Measurements from ENCODE around the gene SSH3.

SSH3 gene

GRCh38 chr11:67290801-67291200 lies 12.5 kb upstream of the SSH3 start:
- in situ Hi-C loops (cut with MboI; ENCODE audit: low sequenced_read_pairs), result no loop called here

- in situ Hi-C loops (cut with MboI; ENCODE audit: low sequenced_read_pairs), result no loop called here
Measured at GRCh38 chr11:67291481-67292381, 11.6 kb upstream of the SSH3 start.

GRCh38 chr11:67292671-67293070 lies 10.7 kb upstream of the SSH3 start:
- in situ Hi-C loops (cut with MboI; ENCODE audit: low sequenced_read_pairs), result no loop called here

- in situ Hi-C loops (cut with MboI; ENCODE audit: low sequenced_read_pairs), result no loop called here
Measured at GRCh38 chr11:67293090-67293489, 10.2 kb upstream of the SSH3 start.

- in situ Hi-C loops (cut with MboI; ENCODE audit: low sequenced_read_pairs), result no loop called here
Measured at GRCh38 chr11:67295846-67296245, 7.5 kb upstream of the SSH3 start.

- in situ Hi-C loops (cut with MboI; ENCODE audit: low sequenced_read_pairs), result no loop called here
Measured at GRCh38 chr11:67298786-67299185, 4.5 kb upstream of the SSH3 start.

GRCh38 chr11:67299471-67300191 lies 3.7 kb upstream of the SSH3 start:
- in situ Hi-C loops (cut with MboI; ENCODE audit: low sequenced_read_pairs), result no loop called here

GRCh38 chr11:67300256-67300755 lies 3.0 kb upstream of the SSH3 start:
- in situ Hi-C loops (cut with MboI; ENCODE audit: low sequenced_read_pairs), result no loop called here

GRCh38 chr11:67300756-67301312 lies 2.5 kb upstream of the SSH3 start:
- in situ Hi-C loops (cut with MboI; ENCODE audit: low sequenced_read_pairs), result no loop called here

GRCh38 chr11:67301313-67301921 lies 1.9 kb upstream of the SSH3 start:
- in situ Hi-C loops (cut with MboI; ENCODE audit: low sequenced_read_pairs), result no loop called here

GRCh38 chr11:67301951-67302516 lies 1.3 kb upstream of the SSH3 start:
- in situ Hi-C loops (cut with MboI; ENCODE audit: low sequenced_read_pairs), result no loop called here

- in situ Hi-C loops (cut with MboI; ENCODE audit: low sequenced_read_pairs), result no loop called here
Measured at GRCh38 chr11:67302571-67303131, 679 bp upstream of the SSH3 start.

GRCh38 chr11:67303835-67304411 lies 593 bp downstream of the SSH3 start:
- in situ Hi-C loops (cut with MboI; ENCODE audit: low sequenced_read_pairs), result no loop called here

GRCh38 chr11:67304511-67305113 lies 1.3 kb downstream of the SSH3 start:
- in situ Hi-C loops (cut with MboI; ENCODE audit: low sequenced_read_pairs), result no loop called here

GRCh38 chr11:67306769-67307544 lies 3.6 kb downstream of the SSH3 start:
- in situ Hi-C loops (cut with MboI; ENCODE audit: low sequenced_read_pairs), result no loop called here

GRCh38 chr11:67307545-67308001 lies 4.2 kb downstream of the SSH3 start:
- in situ Hi-C loops (cut with MboI; ENCODE audit: low sequenced_read_pairs), result no loop called here

- in situ Hi-C loops (cut with MboI; ENCODE audit: low sequenced_read_pairs), result no loop called here
Measured at GRCh38 chr11:67308031-67308866, 4.9 kb downstream of the SSH3 start.

GRCh38 chr11:67309166-67309565 lies 5.8 kb downstream of the SSH3 start:
- in situ Hi-C loops (cut with MboI; ENCODE audit: low sequenced_read_pairs), result no loop called here
